Esophagus squamous epithelium (tissue), 4 donors: Measurements from ENCODE around the gene SPRTN.

Experiments used
- POLR2A ChIP-seq, 4 donors: fragments of 450-650 bp; IDR thresholded peaks; one replicate each; pipeline ENCODE4 v1.6.1; 2017; ENCODE audit warnings: antibody characterized with exemption in 4 of 4, mild to moderate bottlenecking in 4 of 4, moderate library complexity in 3 of 4
- TF ChIP-seq, protein P1 (sequence below), 6 experiments: fragments of 450-650 bp in 4 of 6; fragments of 200-600 bp in 2 of 6; sonication (generic) in 2 of 6; IDR thresholded peaks; one replicate each; pipeline ENCODE4 v1.5.1; 2016 to 2019; ENCODE audit warnings: antibody characterized with exemption in 6 of 6, mild to moderate bottlenecking in 4 of 6, moderate library complexity in 4 of 6

DNA sequence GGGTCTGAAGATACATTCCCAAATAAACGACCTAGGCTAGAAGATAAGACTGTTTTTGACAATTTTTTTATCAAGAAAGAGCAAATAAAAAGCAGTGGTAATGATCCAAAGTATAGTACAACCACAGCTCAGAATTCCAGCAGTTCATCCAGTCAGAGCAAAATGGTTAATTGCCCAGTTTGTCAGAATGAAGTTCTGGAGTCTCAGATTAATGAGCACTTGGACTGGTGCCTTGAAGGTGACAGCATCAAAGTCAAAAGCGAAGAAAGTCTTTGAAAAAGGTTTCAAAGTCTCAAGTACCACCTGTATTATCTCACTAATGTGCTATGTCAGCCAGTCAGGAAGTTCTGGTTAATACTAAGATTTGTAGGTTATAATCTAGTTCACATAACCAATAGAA lies 15.0 kb downstream of the SPRTN start:
- TF ChIP-seq, protein P1, sequence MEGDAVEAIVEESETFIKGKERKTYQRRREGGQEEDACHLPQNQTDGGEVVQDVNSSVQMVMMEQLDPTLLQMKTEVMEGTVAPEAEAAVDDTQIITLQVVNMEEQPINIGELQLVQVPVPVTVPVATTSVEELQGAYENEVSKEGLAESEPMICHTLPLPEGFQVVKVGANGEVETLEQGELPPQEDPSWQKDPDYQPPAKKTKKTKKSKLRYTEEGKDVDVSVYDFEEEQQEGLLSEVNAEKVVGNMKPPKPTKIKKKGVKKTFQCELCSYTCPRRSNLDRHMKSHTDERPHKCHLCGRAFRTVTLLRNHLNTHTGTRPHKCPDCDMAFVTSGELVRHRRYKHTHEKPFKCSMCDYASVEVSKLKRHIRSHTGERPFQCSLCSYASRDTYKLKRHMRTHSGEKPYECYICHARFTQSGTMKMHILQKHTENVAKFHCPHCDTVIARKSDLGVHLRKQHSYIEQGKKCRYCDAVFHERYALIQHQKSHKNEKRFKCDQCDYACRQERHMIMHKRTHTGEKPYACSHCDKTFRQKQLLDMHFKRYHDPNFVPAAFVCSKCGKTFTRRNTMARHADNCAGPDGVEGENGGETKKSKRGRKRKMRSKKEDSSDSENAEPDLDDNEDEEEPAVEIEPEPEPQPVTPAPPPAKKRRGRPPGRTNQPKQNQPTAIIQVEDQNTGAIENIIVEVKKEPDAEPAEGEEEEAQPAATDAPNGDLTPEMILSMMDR (IDR thresholded peaks at IDR 0.05), result no peak
- no peak for TF ChIP-seq POLR2A (IDR thresholded peaks at IDR 0.05)
